HG02852 (cell line): ENCODE measurements around the gene NXPH3.

Source experiments
- ATAC-seq: cut with Tn5 transposase; IDR thresholded peaks from one replicate; pipeline ENCODE4 v1.9.1; 2021; ENCODE audit warnings: mild to moderate bottlenecking, moderate library complexity; ENCODE audit not compliant: unreplicated experiment

NXPH3 gene

GRCh38 chr17:49574945-49575678, 559 bp upstream of the NXPH3 start:
- no peak for ATAC-seq

GRCh38 chr17:49576088-49576916, 631 bp downstream of the NXPH3 start:
- no peak for ATAC-seq

GRCh38 chr17:49576917-49577649, 1.4 kb downstream of the NXPH3 start:
- no peak for ATAC-seq

GRCh38 chr17:49577650-49577934, 1.9 kb downstream of the NXPH3 start:
- no peak for ATAC-seq

- no peak for ATAC-seq
Observed at GRCh38 chr17:49577963-49578362, 2.3 kb downstream of the NXPH3 start.

- no peak for ATAC-seq
Observed at GRCh38 chr17:49578414-49578813, 2.7 kb downstream of the NXPH3 start.

- ATAC-seq = no peak
Observed at GRCh38 chr17:49578952-49579500, 3.4 kb downstream of the NXPH3 start.

GRCh38 chr17:49579522-49579921, 3.9 kb downstream of the NXPH3 start:
- ATAC-seq = no peak

GRCh38 chr17:49580055-49580721, 4.5 kb downstream of the NXPH3 start:
- no peak for ATAC-seq

- ATAC-seq = no peak
Observed at GRCh38 chr17:49580981-49581647, 5.4 kb downstream of the NXPH3 start.

- ATAC-seq = no peak
Observed at GRCh38 chr17:49581648-49581998, 6.0 kb downstream of the NXPH3 start.

GRCh38 chr17:49582055-49582722, 6.5 kb downstream of the NXPH3 start:
- no peak for ATAC-seq

- ATAC-seq = no peak
Observed at GRCh38 chr17:49582789-49583188, 7.1 kb downstream of the NXPH3 start.

- no peak for ATAC-seq
Observed at GRCh38 chr17:49583226-49583625, 7.6 kb downstream of the NXPH3 start.

GRCh38 chr17:49583889-49584288, 8.2 kb downstream of the NXPH3 start:
- no peak for ATAC-seq

- ATAC-seq = no peak
Observed at GRCh38 chr17:49585422-49586027, 9.9 kb downstream of the NXPH3 start.

- no peak for ATAC-seq
Observed at GRCh38 chr17:49587366-49588073, 11.8 kb downstream of the NXPH3 start.

- no peak for ATAC-seq
Observed at GRCh38 chr17:49588312-49588711, 12.6 kb downstream of the NXPH3 start.
